Measurements from ENCODE around the gene RNF146. TPM values are rescaled to one million over a fixed set of nuclear protein-coding genes. Genes with fewer than 3 reads are reported as not detected.
"Not testable (repeated sequence)": the region's sequence is repeated elsewhere in the genome, so short reads cannot be mapped to it uniquely, and the experiment has no call there.

The RNF146 gene
- polyA plus RNA-seq (ENCODE audit: insufficient read length in 4 of 4) = 10 to 100 TPM; 75.9 to 92.1 (median 91.1) TPM

- DNase-seq (ENCODE audit: low read depth in 4 of 4, low spot score in 3 of 4) = peak; percentile 80 to 90 (median 84)
Measured at GRCh38 chr6:127266178-127266891, at the start of gene RNF146. RNF146 (plus strand) TSS chr6:127266864; CDS start chr6:127280339, 13,475 bp downstream.

- no peak for DNase-seq (ENCODE audit: low read depth in 4 of 4, low spot score in 3 of 4)
Measured at GRCh38 chr6:127219869-127220268, 46.8 kb upstream of the RNF146 start.

- no peak for DNase-seq (ENCODE audit: low read depth in 4 of 4, low spot score in 3 of 4)
Measured at GRCh38 chr6:127221201-127221600, 45.5 kb upstream of the RNF146 start.

GRCh38 chr6:127222418-127222817 lies 44.2 kb upstream of the RNF146 start:
- DNase-seq (ENCODE audit: low read depth in 4 of 4, low spot score in 3 of 4) = no peak

- no peak for DNase-seq (ENCODE audit: low read depth in 4 of 4, low spot score in 3 of 4)
Measured at GRCh38 chr6:127225497-127225896, 41.2 kb upstream of the RNF146 start.

GRCh38 chr6:127233819-127234218 lies 32.8 kb upstream of the RNF146 start:
- not testable (repeated sequence) for DNase-seq (ENCODE audit: low read depth in 4 of 4, low spot score in 3 of 4)

- no peak for DNase-seq (ENCODE audit: low read depth in 4 of 4, low spot score in 3 of 4)
Measured at GRCh38 chr6:127243501-127243900, 23.2 kb upstream of the RNF146 start.

GRCh38 chr6:127247114-127248096 lies 19.3 kb upstream of the RNF146 start:
- no peak for DNase-seq (ENCODE audit: low read depth in 4 of 4, low spot score in 3 of 4)

GRCh38 chr6:127249621-127250020 lies 17.0 kb upstream of the RNF146 start:
- no peak for DNase-seq (ENCODE audit: low read depth in 4 of 4, low spot score in 3 of 4)

GRCh38 chr6:127255286-127255685 lies 11.4 kb upstream of the RNF146 start:
- no peak for DNase-seq (ENCODE audit: low read depth in 4 of 4, low spot score in 3 of 4)

- no peak for DNase-seq (ENCODE audit: low read depth in 4 of 4, low spot score in 3 of 4)
Measured at GRCh38 chr6:127262896-127263295, 3.8 kb upstream of the RNF146 start.

GRCh38 chr6:127263481-127263880 lies 3.2 kb upstream of the RNF146 start:
- DNase-seq (ENCODE audit: low read depth in 4 of 4, low spot score in 3 of 4) = no peak

GRCh38 chr6:127266892-127267645 lies 405 bp downstream of the RNF146 start:
- peak in 3 of 4 donors; percentile 36 to 79 (median 52) for DNase-seq (ENCODE audit: low read depth in 4 of 4, low spot score in 3 of 4)

GRCh38 chr6:127267646-127268625 lies 1.3 kb downstream of the RNF146 start:
- peak in 3 of 4 donors; percentile 5 to 31 (median 20) for DNase-seq (ENCODE audit: low read depth in 4 of 4, low spot score in 3 of 4)

- no peak for DNase-seq (ENCODE audit: low read depth in 4 of 4, low spot score in 3 of 4)
Measured at GRCh38 chr6:127272576-127272975, 5.9 kb downstream of the RNF146 start.

- DNase-seq (ENCODE audit: low read depth in 4 of 4, low spot score in 3 of 4) = no peak
Measured at GRCh38 chr6:127273499-127273898, 6.8 kb downstream of the RNF146 start.

- no peak for DNase-seq (ENCODE audit: low read depth in 4 of 4, low spot score in 3 of 4)
Measured at GRCh38 chr6:127276331-127276730, 9.7 kb downstream of the RNF146 start.

- DNase-seq (ENCODE audit: low read depth in 4 of 4, low spot score in 3 of 4) = no peak
Measured at GRCh38 chr6:127277878-127278843, 11.5 kb downstream of the RNF146 start.
